ENCODE results near the gene LCN1.
"Not testable (repeated sequence)": the region's sequence is repeated elsewhere in the genome, so short reads cannot be mapped to it uniquely, and the experiment has no call there.

LCN1 gene

GRCh38 chr9:135524130-135524861 is 3.1 kb downstream of the LCN1 start:
- no peak for FAIRE-seq

- no peak for FAIRE-seq
These were observed 4.2 kb downstream of the LCN1 start for GRCh38 chr9:135525241-135526088.

- no peak for FAIRE-seq
These were observed 5.0 kb downstream of the LCN1 start for GRCh38 chr9:135526089-135526729.

GRCh38 chr9:135526730-135527571 is 5.7 kb downstream of the LCN1 start:
- no peak for FAIRE-seq

- not testable (repeated sequence) for FAIRE-seq
These were observed 7.7 kb downstream of the LCN1 start for GRCh38 chr9:135528842-135529435.

- no peak for FAIRE-seq
These were observed 8.9 kb downstream of the LCN1 start for GRCh38 chr9:135530146-135530545.

- FAIRE-seq: no peak
These were observed 9.9 kb downstream of the LCN1 start for GRCh38 chr9:135531096-135531495.

- no peak for FAIRE-seq
These were observed 11.9 kb downstream of the LCN1 start for GRCh38 chr9:135533113-135533512.

- no peak for FAIRE-seq
These were observed 12.4 kb downstream of the LCN1 start for GRCh38 chr9:135533674-135534073.

GRCh38 chr9:135534192-135534711 is 13.0 kb downstream of the LCN1 start:
- FAIRE-seq: not testable (repeated sequence)

GRCh38 chr9:135534826-135535225 is 13.6 kb downstream of the LCN1 start:
- not testable (repeated sequence) for FAIRE-seq

GRCh38 chr9:135535631-135536030 is 14.4 kb downstream of the LCN1 start:
- not testable (repeated sequence) for FAIRE-seq

GRCh38 chr9:135536216-135536615 is 15.0 kb downstream of the LCN1 start:
- FAIRE-seq: no peak

- not testable (repeated sequence) for FAIRE-seq
These were observed 22.1 kb downstream of the LCN1 start for GRCh38 chr9:135543262-135543894.

- no peak for FAIRE-seq
These were observed 23.9 kb downstream of the LCN1 start for GRCh38 chr9:135544981-135545635.

GRCh38 chr9:135545646-135546176 is 24.5 kb downstream of the LCN1 start, which contains the start of gene OBP2A:
TSS of gene OBP2A (plus strand) at chr9:135546126. CDS start at chr9:135546181, 55 bp downstream.
- not testable (repeated sequence) for FAIRE-seq

GRCh38 chr9:135546792-135547617 is 25.8 kb downstream of the LCN1 start:
- not testable (repeated sequence) for FAIRE-seq

GRCh38 chr9:135547756-135548736 is 26.8 kb downstream of the LCN1 start:
- no peak for FAIRE-seq
